CD4-positive, CD25-positive, alpha-beta regulatory T cell (primary cell): ENCODE data around the gene CBX6. TPM values are rescaled to one million over a fixed set of nuclear protein-coding genes. Genes with fewer than 3 reads are reported as not detected.
A peak's percentile ranks its signal among the peaks of the same experiment; 100 is the strongest.

ENCODE experiments used
- ATAC-seq, 2 donors: fragments of 150-1000 bp; cut with Tn5 transposase; one replicate each; pipeline ENCODE4 v1.10.0; 2021; ENCODE audit warnings: low read depth in 2 of 2, moderate number of reproducible peaks in 2 of 2, moderate library complexity in 1 of 2
- DNase-seq, 3 donors: peaks; one replicate each; pipeline versions ENCODE4 v3.0.0 to v3.0.0-alpha.2; 2012 to 2022; ENCODE audit warnings: mixed read lengths in 1 of 3
- H3K27ac ChIP-seq: one replicate; pipeline ENCODE4 v1.7.0; 2013; ENCODE audit warnings: mild to moderate bottlenecking, low read length; ENCODE audit not compliant: insufficient read depth, poor library complexity, severe bottlenecking
- H3K27me3 ChIP-seq: one replicate; pipeline ENCODE4 v1.7.0; 2013; ENCODE audit warnings: low read length; ENCODE audit not compliant: control insufficient read depth, insufficient read depth
- H3K36me3 ChIP-seq: one replicate; pipeline ENCODE4 v1.7.0; 2013; ENCODE audit warnings: mild to moderate bottlenecking, low read length, moderate library complexity; ENCODE audit not compliant: control insufficient read depth, insufficient read depth
- H3K4me1 ChIP-seq: 2 replicates; pipeline ENCODE4 v1.7.0; 2013; ENCODE audit warnings: mild to moderate bottlenecking, low read length; ENCODE audit not compliant: insufficient read depth, control insufficient read depth, poor library complexity, severe bottlenecking
- H3K4me3 ChIP-seq: one replicate; pipeline ENCODE4 v1.7.0; 2013; ENCODE audit warnings: low read depth, mild to moderate bottlenecking, low read length, moderate library complexity
- H3K9me3 ChIP-seq, 2 experiments: 1 replicate in 1 of 2; 2 replicates in 1 of 2; pipeline ENCODE4 v1.7.0; 2013; ENCODE audit warnings: low read length in 2 of 2, mild to moderate bottlenecking in 1 of 2, moderate library complexity in 1 of 2; ENCODE audit not compliant: control insufficient read depth in 2 of 2
- H3K27ac Mint-ChIP-seq, 3 donors: one replicate each; pipeline ENCODE4 v1.8.0; 2020 to 2022; ENCODE audit warnings: mild to moderate bottlenecking in 3 of 3, mixed read lengths in 3 of 3, moderate library complexity in 2 of 3
- H3K27me3 Mint-ChIP-seq: one replicate; pipeline ENCODE4 v1.8.0; 2022; ENCODE audit warnings: mild to moderate bottlenecking, mixed read lengths
- H3K36me3 Mint-ChIP-seq: one replicate; pipeline ENCODE4 v1.8.0; 2020; ENCODE audit warnings: mixed read lengths
- H3K4me1 Mint-ChIP-seq, 4 donors: one replicate each; pipeline ENCODE4 v1.8.0; 2020 to 2022; ENCODE audit warnings: mixed read lengths in 4 of 4, mild to moderate bottlenecking in 1 of 4
- H3K4me3 Mint-ChIP-seq, 4 donors: one replicate each; pipeline ENCODE4 v1.8.0; 2020 to 2022; ENCODE audit warnings: mild to moderate bottlenecking in 4 of 4, mixed read lengths in 4 of 4, moderate library complexity in 3 of 4
- H3K9me3 Mint-ChIP-seq, 7 donors: one replicate each; pipeline ENCODE4 v1.8.0; 2020 to 2022; ENCODE audit warnings: mixed read lengths in 7 of 7, mild to moderate bottlenecking in 3 of 7, moderate library complexity in 2 of 7
- polyA plus RNA-seq, 4 donors: library from polyadenylated mRNA; unstranded; fragments of 300-500 nt; fragmentation: Illumina TruSeq; gene quantifications; one replicate each; pipeline ENCODE4 v1.2.3, GENCODE V29; 2021
- total RNA-seq: library from RNA; stranded (reverse); gene quantifications from one replicate; pipeline ENCODE4 v1.2.3, GENCODE V29; 2022

Gene CBX6
- total and polyA plus RNA-seq, 5 donors from 2014 or later, result 4.1 to 47.2 (median 5.7) TPM

DNA sequence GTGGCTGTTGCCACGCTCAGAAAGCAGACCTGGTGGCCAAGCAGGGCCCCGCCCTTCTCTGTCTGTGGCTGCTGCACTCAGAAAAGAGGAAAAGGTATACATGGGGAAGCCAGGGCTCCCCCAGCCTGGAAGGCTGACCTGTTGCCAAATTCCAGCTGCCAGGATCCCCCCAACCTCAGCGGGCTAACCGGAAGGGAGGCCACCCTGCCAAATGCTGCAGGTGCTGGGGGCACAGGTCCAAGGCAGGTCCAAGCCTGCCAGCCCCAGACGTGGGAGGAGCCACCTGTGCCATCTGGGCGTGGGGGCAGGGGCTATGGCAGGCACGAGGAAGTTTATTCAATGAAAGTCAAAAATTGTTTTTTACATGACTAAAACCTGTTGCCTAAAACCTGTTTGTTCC is 30.8 kb downstream of the CBX6 start:
- no peak overlapping the region for H3K4me3 ChIP-seq
- H3K4me1 ChIP-seq, result peaks cover 13% of the 10 kb centered on the region
- H3K4me1 Mint-ChIP-seq, result peaks cover 0 to 35% (median 5%) of the 10 kb centered on the region in 4 donors
- H3K27ac Mint-ChIP-seq, result no peak overlapping the region
- peaks cover 41% of the 10 kb centered on the region for H3K27me3 Mint-ChIP-seq
- no peaks in the 10 kb centered on the region for H3K9me3 ChIP-seq
- ATAC-seq (no peak), DNase-seq (no peak)
- peaks cover 0 to 4% (median 0%) of the 10 kb centered on the region in 7 donors for H3K9me3 Mint-ChIP-seq
- H3K4me3 Mint-ChIP-seq, result peak overlapping the region in 3 of 4 donors; percentile 37 to 49 (median 43)
- no peaks in the 10 kb centered on the region for H3K36me3 ChIP-seq
- H3K27ac ChIP-seq, result no peak overlapping the region
- peaks cover 12% of the 10 kb centered on the region for H3K27me3 ChIP-seq
- peaks cover 7% of the 10 kb centered on the region for H3K36me3 Mint-ChIP-seq

- no peak for ATAC-seq
- H3K36me3 Mint-ChIP-seq, result peaks cover 7% of the 10 kb centered on the region
- no peak overlapping the region for H3K4me3 Mint-ChIP-seq
Measured at GRCh38 chr22:38840129-38840528, 31.9 kb downstream of the CBX6 start.

GRCh38 chr22:38839686-38840085 is 32.3 kb downstream of the CBX6 start:
- no peak for ATAC-seq
- Mint-ChIP-seq H3K4me3 (peak overlapping the region in 1 of 4 donors; percentile 42), H3K27ac (no peak overlapping the region)

More at GRCh38 chr22:38840129-38840528, 31.9 kb downstream of the CBX6 start:
- Histone ChIP-seq H3K27me3 (peaks cover 8% of the 10 kb centered on the region), H3K4me1 (peaks cover 13% of the 10 kb centered on the region), H3K9me3 (no peaks in the 10 kb centered on the region), H3K36me3 (no peaks in the 10 kb centered on the region), H3K4me3 (no peak overlapping the region), H3K27ac (no peak overlapping the region)
- H3K9me3 Mint-ChIP-seq, result peaks cover 0 to 2% (median 0%) of the 10 kb centered on the region in 7 donors
- peaks cover 33% of the 10 kb centered on the region for H3K27me3 Mint-ChIP-seq
- H3K4me1 Mint-ChIP-seq, result peaks cover 0 to 35% (median 5%) of the 10 kb centered on the region in 4 donors
- peak overlapping the region in 1 of 3 donors; percentile 36 for H3K27ac Mint-ChIP-seq
- DNase-seq, result no peak

DNA sequence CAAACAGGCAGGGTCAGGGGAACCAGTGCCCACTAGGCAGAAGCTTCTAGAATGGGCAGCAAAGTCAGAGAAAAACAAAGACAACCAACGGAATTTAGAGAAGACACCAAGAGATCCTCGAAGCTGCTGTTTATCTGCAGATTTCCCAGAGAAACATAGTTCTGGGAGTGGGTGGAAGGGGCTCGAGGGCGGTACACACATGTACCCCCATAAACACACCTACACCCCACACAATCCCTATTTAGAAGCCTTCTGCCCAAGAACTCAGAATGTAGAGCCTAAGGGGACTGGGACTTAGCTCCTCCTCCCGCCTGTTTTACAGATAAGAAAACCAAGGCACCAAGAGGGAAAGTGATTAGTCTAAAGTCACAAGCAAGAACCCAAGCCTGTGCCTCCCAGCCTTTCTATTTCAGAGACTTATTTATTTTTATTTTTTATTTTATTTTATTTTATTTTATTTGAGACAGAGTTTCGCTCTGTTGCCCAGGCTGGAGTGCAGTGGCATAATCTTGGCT is 34.5 kb downstream of the CBX6 start:
- ATAC-seq (no peak), DNase-seq (no peak)
- H3K27me3 ChIP-seq, result peaks cover 3% of the 10 kb centered on the region
- Mint-ChIP-seq H3K36me3 (peaks cover 7% of the 10 kb centered on the region), H3K27ac (peak overlapping the region in 1 of 3 donors; percentile 85), H3K27me3 (peaks cover 19% of the 10 kb centered on the region), H3K9me3 (peaks cover 0 to 2% (median 0%) of the 10 kb centered on the region in 7 donors), H3K4me3 (no peak overlapping the region), H3K4me1 (peaks cover 0 to 26% (median 5%) of the 10 kb centered on the region in 4 donors)
- H3K4me3 ChIP-seq, result no peak overlapping the region
- H3K36me3 ChIP-seq, result no peaks in the 10 kb centered on the region
- H3K27ac ChIP-seq, result no peak overlapping the region
- no peaks in the 10 kb centered on the region for H3K9me3 ChIP-seq
- peaks cover 2% of the 10 kb centered on the region for H3K4me1 ChIP-seq

More at GRCh38 chr22:38839686-38840085, 32.3 kb downstream of the CBX6 start:
- H3K27ac ChIP-seq, result no peak overlapping the region
- no peaks in the 10 kb centered on the region for H3K9me3 ChIP-seq
- DNase-seq, result no peak
- H3K27me3 ChIP-seq, result peaks cover 6% of the 10 kb centered on the region
- no peaks in the 10 kb centered on the region for H3K36me3 ChIP-seq
- Mint-ChIP-seq H3K36me3 (peaks cover 7% of the 10 kb centered on the region), H3K4me1 (peaks cover 0 to 35% (median 5%) of the 10 kb centered on the region in 4 donors), H3K9me3 (peaks cover 0 to 2% (median 0%) of the 10 kb centered on the region in 7 donors), H3K27me3 (peaks cover 29% of the 10 kb centered on the region)
- H3K4me3 ChIP-seq, result no peak overlapping the region
- H3K4me1 ChIP-seq, result peaks cover 13% of the 10 kb centered on the region

DNA sequence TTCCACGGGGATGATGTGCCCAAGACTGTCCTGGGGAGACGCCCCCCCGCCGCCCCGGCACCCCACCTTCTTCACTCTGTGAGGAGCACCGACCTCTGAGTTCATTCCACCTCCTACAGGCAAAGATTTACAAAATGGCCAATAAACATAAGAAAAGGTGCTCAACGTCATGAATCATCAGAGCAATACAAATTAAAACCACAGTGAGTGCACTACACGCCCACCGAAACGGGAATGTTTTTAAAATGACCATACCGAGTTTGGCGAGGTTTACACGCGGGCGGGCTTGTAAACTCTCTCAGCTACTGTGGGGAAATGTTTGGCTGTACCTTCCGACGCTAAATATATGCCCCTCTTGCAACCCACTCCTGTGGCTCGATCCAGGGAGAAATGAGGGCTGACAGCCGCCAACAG is 36.1 kb downstream of the CBX6 start:
- Histone ChIP-seq H3K4me1 (no peaks in the 10 kb centered on the region), H3K36me3 (no peaks in the 10 kb centered on the region), H3K4me3 (no peak overlapping the region), H3K9me3 (no peaks in the 10 kb centered on the region), H3K27ac (no peak overlapping the region), H3K27me3 (peaks cover 2% of the 10 kb centered on the region)
- no peak overlapping the region for H3K4me3 Mint-ChIP-seq
- no peak overlapping the region for H3K27ac Mint-ChIP-seq
- DNase-seq, result no peak
- no peak for ATAC-seq
- H3K27me3 Mint-ChIP-seq, result peaks cover 9% of the 10 kb centered on the region
- H3K4me1 Mint-ChIP-seq, result peaks cover 0 to 13% (median 4%) of the 10 kb centered on the region in 4 donors
- H3K9me3 Mint-ChIP-seq, result peaks cover 0 to 2% (median 0%) of the 10 kb centered on the region in 7 donors
- peaks cover 7% of the 10 kb centered on the region for H3K36me3 Mint-ChIP-seq

DNA sequence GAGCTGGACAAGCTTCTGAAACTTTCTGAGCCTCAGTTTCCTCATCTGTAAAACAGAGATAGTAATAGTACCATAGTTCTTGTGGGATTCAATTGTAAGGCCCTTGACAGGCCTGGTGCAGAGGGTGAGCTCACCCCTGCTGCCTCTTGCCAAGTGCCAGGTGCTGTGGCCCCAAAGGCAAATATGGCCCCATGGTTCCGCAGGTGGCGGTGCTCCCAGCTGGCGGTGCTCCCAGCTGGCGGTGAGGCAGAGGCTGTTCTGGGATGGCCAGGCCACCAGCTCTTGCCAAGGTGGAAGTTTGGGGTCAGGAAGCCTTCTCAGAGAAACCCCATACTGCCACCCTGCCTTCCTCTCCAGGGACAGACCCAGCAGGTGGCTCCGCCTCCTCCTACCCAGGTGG is 37.0 kb downstream of the CBX6 start:
- Histone ChIP-seq H3K27me3 (no peaks in the 10 kb centered on the region), H3K27ac (no peak overlapping the region), H3K9me3 (no peaks in the 10 kb centered on the region), H3K36me3 (no peaks in the 10 kb centered on the region), H3K4me3 (no peak overlapping the region), H3K4me1 (no peaks in the 10 kb centered on the region)
- DNase-seq, result no peak
- no peak overlapping the region for H3K27ac Mint-ChIP-seq
- no peak overlapping the region for H3K4me3 Mint-ChIP-seq
- peaks cover 1% of the 10 kb centered on the region for H3K27me3 Mint-ChIP-seq
- no peaks in the 10 kb centered on the region for H3K9me3 Mint-ChIP-seq
- H3K4me1 Mint-ChIP-seq, result peaks cover 0 to 7% (median 3%) of the 10 kb centered on the region in 4 donors
- no peak for ATAC-seq
- H3K36me3 Mint-ChIP-seq, result peaks cover 4% of the 10 kb centered on the region

DNA sequence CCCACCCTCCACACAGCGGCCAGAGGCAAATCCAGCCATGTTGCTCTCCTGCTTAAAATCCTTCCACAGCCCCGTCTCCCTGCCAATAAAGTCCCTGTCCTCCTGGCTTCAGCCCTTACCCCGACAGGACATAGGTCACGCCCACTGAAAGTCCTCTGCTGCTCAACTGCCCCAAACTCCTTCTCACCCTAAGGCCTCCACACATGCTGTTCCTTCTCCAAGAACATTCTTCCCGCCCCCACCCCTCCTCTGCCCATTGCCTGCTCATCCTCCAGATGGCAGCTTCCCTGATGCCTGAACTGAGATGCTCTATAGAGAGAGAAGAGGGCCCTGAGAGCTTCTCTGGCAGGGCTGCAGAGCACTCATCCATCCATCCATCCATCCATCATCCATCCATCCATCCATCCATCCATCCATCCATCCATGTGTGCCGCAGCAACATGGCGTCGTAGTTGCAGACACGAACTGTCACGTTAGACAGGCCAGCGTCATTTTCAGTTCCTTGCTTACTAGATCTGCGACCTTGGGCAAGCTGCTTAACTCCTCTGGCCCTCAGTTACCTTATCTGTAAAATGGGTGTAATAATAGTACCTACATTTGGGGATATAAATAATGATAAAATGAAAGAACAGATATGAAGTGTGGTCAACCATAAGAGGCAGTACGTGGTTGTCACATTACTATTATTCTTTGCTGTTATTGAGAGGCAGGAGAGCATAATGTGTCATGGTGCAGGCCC is 37.6 kb downstream of the CBX6 start:
- no peak for DNase-seq
- Mint-ChIP-seq H3K4me3 (no peak overlapping the region), H3K27me3 (no peaks in the 10 kb centered on the region), H3K27ac (peak overlapping the region in 1 of 3 donors; percentile 93), H3K9me3 (peaks cover 0 to 1% (median 0%) of the 10 kb centered on the region in 7 donors), H3K36me3 (no peaks in the 10 kb centered on the region), H3K4me1 (peaks cover 0 to 3% (median 0%) of the 10 kb centered on the region in 4 donors)
- Histone ChIP-seq H3K36me3 (no peaks in the 10 kb centered on the region), H3K27me3 (no peaks in the 10 kb centered on the region), H3K4me1 (no peaks in the 10 kb centered on the region), H3K9me3 (no peaks in the 10 kb centered on the region), H3K27ac (no peak overlapping the region), H3K4me3 (no peak overlapping the region)
- ATAC-seq, result no peak
